OCI-LY7 (cell line): Measurements from ENCODE around the gene ADGRD1.

Experiments used
- CTCF ChIP-seq: fragments of 200-600 bp; sonication (generic); conservative IDR thresholded peaks from 2 replicates; pipeline ENCODE4 v1.5.1; 2014; ENCODE audit warnings: mild to moderate bottlenecking, antibody characterized with exemption, low read length, moderate library complexity, mixed read lengths
- EZH2phosphoT487 ChIP-seq: fragments of 200-600 bp; sonication (generic); IDR thresholded peaks from 2 replicates; pipeline ENCODE4 v1.6.1; 2018; ENCODE audit warnings: low read depth, borderline replicate concordance, mild to moderate bottlenecking, mixed run types, antibody characterized with exemption, low read length, moderate library complexity, mixed read lengths

- TF ChIP-seq CTCF = no peak
- no peak for TF ChIP-seq EZH2phosphoT487
Observed at GRCh38 chr12:131114942-131115584, 161.4 kb downstream of the ADGRD1 start.
